Measurements from ENCODE around the gene PCDHA5.
"Not testable (repeated sequence)": the region's sequence is repeated elsewhere in the genome, so short reads cannot be mapped to it uniquely, and the experiment has no call there.

Gene PCDHA5

DNA sequence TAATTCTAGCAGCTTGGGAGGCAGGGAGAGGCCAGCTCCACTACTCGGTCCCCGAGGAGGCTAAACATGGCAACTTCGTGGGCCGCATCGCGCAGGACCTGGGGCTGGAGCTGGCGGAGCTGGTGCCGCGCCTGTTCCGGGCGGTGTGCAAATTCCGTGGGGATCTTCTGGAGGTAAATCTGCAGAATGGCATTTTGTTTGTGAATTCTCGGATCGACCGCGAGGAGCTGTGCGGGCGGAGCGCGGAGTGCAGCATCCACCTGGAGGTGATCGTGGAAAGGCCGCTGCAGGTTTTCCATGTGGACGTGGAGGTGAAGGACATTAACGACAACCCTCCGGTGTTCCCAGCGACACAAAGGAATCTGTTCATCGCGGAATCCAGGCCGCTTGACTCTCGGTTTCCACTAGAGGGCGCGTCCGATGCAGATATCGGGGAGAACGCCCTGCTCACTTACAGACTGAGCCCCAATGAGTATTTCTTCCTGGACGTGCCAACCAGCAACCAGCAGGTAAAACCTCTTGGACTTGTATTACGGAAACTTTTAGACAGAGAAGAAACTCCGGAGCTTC, 13.1 kb downstream of the PCDHA5 start:
- not testable (repeated sequence) for H4K8ac ChIP-seq (ENCODE audit: low read depth, low read length); H2AFZ ChIP-seq (ENCODE audit: insufficient read depth, low read length, poor library complexity); H2AK5ac ChIP-seq (ENCODE audit: low read length); H4K91ac ChIP-seq (ENCODE audit: low read depth, low read length); H3K36me3 ChIP-seq (ENCODE audit: control insufficient read depth in 1 of 2, insufficient read depth in 2 of 2, low read length in 2 of 2); H3K27ac ChIP-seq (ENCODE audit: low read depth, low read length); H2BK5ac ChIP-seq (ENCODE audit: low read depth, low read length, poor library complexity); H2BK12ac ChIP-seq (ENCODE audit: low read length); H3K4me2 ChIP-seq (ENCODE audit: low read length); H3K27me3 ChIP-seq (ENCODE audit: insufficient read depth, low read length); H4K12ac ChIP-seq (ENCODE audit: low read depth, low read length); H2BK120ac ChIP-seq (ENCODE audit: insufficient read depth, low read length, poor library complexity); H3K79me1 ChIP-seq (ENCODE audit: low read length); H3K18ac ChIP-seq (ENCODE audit: low read length); H3K4ac ChIP-seq (ENCODE audit: low read depth, low read length); H3K79me2 ChIP-seq (ENCODE audit: control insufficient read depth, insufficient read depth, low read length, poor library complexity); H3K23ac ChIP-seq (ENCODE audit: low read length); H3K4me3 ChIP-seq (ENCODE audit: low read depth, low read length); H3K4me1 ChIP-seq (ENCODE audit: control insufficient read depth in 1 of 2, insufficient read depth in 2 of 2, low read length in 2 of 2); DNase-seq; H3K14ac ChIP-seq (ENCODE audit: low read length)
- WGBS (ENCODE audit: extremely low coverage, insufficient coverage, insufficient read length), result no CpG with 5 or more reads among the region's 38 CpGs
- peaks cover 16% of the 10 kb centered on the region for H3K9me3 ChIP-seq (ENCODE audit: insufficient read depth, low read depth, low read length)
- H3K9ac ChIP-seq (ENCODE audit: low read length), result peak overlapping the region; percentile 53

DNA sequence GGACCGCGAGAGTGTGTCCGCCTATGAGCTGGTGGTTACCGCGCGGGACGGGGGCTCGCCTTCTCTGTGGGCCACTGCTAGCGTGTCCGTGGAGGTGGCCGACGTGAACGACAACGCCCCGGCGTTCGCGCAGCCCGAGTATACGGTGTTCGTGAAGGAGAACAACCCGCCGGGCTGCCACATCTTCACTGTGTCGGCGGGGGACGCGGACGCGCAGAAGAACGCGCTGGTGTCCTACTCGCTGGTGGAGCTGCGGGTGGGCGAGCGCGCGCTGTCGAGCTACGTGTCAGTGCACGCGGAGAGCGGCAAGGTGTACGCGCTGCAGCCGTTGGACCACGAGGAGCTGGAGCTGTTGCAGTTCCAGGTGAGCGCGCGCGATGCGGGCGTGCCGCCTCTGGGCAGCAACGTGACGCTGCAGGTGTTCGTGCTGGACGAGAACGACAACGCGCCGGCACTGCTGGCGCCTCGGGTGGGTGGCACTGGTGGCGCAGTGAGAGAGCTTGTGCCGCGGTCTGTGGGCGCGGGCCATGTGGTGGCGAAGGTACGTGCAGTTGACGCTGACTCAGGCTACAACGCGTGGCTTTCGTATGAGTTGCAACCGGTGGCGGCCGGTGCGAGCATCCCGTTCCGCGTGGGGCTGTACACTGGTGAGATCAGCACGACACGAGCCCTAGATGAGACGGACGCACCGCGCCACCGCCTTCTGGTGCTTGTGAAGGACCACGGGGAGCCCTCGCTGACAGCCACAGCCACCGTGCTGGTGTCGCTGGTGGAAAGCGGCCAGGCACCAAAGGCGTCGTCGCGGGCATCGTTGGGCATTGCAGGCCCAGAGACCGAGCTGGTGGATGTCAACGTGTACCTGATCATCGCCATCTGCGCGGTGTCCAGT, 14.5 kb downstream of the PCDHA5 start:
- WGBS (ENCODE audit: extremely low coverage, insufficient coverage, insufficient read length), result no CpG with 5 or more reads among the region's 103 CpGs
- Histone ChIP-seq H3K9ac (ENCODE audit: low read length) (no peak overlapping the region), H3K18ac (ENCODE audit: low read length) (no peak overlapping the region), H3K27ac (ENCODE audit: low read depth, low read length) (no peak overlapping the region), H3K79me2 (ENCODE audit: control insufficient read depth, insufficient read depth, low read length, poor library complexity) (no peaks in the 10 kb centered on the region), H2BK120ac (ENCODE audit: insufficient read depth, low read length, poor library complexity) (no peak overlapping the region), H3K36me3 (ENCODE audit: control insufficient read depth in 1 of 2, insufficient read depth in 2 of 2, low read length in 2 of 2) (peaks cover 6% of the 10 kb centered on the region in 2 experiments), H2BK12ac (ENCODE audit: low read length) (no peak overlapping the region), H4K91ac (ENCODE audit: low read depth, low read length) (no peak overlapping the region), H3K23ac (ENCODE audit: low read length) (no peak overlapping the region), H3K4me3 (ENCODE audit: low read depth, low read length) (no peak overlapping the region), H3K4me2 (ENCODE audit: low read length) (no peak overlapping the region), H4K12ac (ENCODE audit: low read depth, low read length) (no peak overlapping the region), H4K8ac (ENCODE audit: low read depth, low read length) (no peak overlapping the region), H2AK5ac (ENCODE audit: low read length) (no peak overlapping the region), H2AFZ (ENCODE audit: insufficient read depth, low read length, poor library complexity) (no peak overlapping the region), H2BK5ac (ENCODE audit: low read depth, low read length, poor library complexity) (no peak overlapping the region), H3K27me3 (ENCODE audit: insufficient read depth, low read length) (no peaks in the 10 kb centered on the region), H3K14ac (ENCODE audit: low read length) (no peak overlapping the region), H3K79me1 (ENCODE audit: low read length) (no peaks in the 10 kb centered on the region), H3K9me3 (ENCODE audit: insufficient read depth, low read depth, low read length) (peaks cover 16% of the 10 kb centered on the region), H3K4ac (ENCODE audit: low read depth, low read length) (no peak overlapping the region), H3K4me1 (ENCODE audit: control insufficient read depth in 1 of 2, insufficient read depth in 2 of 2, low read length in 2 of 2) (no peaks in the 10 kb centered on the region)
- no peak for DNase-seq

DNA sequence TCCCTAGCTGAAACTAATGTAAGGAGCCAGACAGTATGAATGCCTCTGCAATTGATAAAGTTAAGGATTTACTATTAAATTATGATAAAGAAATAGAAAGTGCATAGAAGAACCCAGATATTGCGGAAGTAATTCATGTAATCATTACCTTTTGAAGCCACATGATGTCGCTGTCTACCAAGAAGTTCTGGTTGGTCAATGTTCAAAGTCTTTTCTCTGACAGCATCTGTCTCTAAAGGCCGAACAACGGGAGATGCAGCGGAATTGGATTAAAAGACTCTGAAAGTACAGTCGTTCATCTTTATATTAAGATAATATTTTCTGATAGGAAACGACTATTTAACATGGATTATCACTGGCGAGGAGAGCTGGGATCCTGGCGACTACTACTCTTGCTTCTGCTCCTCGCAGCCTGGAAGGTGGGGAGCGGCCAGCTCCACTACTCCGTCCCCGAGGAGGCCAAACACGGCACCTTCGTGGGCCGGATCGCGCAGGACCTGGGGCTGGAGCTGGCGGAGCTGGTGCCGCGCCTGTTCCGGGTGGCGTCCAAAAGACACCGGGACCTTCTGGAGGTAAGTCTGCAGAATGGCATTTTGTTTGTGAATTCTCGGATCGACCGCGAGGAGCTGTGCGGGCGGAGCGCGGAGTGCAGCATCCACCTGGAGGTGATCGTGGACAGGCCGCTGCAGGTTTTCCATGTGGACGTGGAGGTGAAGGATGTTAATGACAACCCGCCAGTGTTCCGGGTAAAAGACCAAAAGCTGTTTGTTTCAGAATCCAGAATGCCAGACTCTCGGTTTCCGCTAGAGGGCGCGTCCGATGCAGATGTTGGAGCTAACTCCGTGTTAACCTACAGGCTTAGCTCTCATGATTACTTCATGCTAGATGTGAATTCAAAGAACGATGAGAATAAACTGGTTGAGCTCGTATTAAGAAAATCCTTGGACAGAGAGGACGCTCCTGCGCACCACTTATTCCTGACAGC, 19.9 kb downstream of the PCDHA5 start, which contains the start of gene PCDHA8:
PCDHA8 (plus strand) TSS at position 210 of the 985 bp plus-strand sequence; CDS start at position 345, 135 bp downstream.
- Histone ChIP-seq H3K79me1 (ENCODE audit: low read length) (no peaks in the 10 kb centered on the region), H3K18ac (ENCODE audit: low read length) (no peak within 1 kb of the TSS), H2BK5ac (ENCODE audit: low read depth, low read length, poor library complexity) (no peak within 1 kb of the TSS), H3K9ac (ENCODE audit: low read length) (no peak within 1 kb of the TSS), H3K4me3 (ENCODE audit: low read depth, low read length) (no peak within 1 kb of the TSS), H4K12ac (ENCODE audit: low read depth, low read length) (no peak within 1 kb of the TSS), H2AK5ac (ENCODE audit: low read length) (no peak within 1 kb of the TSS), H3K9me3 (ENCODE audit: insufficient read depth, low read depth, low read length) (peaks cover 2% of the 10 kb centered on the region), H3K14ac (ENCODE audit: low read length) (no peak within 1 kb of the TSS), H3K79me2 (ENCODE audit: control insufficient read depth, insufficient read depth, low read length, poor library complexity) (no peaks in the 10 kb centered on the region), H4K91ac (ENCODE audit: low read depth, low read length) (no peak within 1 kb of the TSS), H3K23ac (ENCODE audit: low read length) (no peak within 1 kb of the TSS), H3K4me2 (ENCODE audit: low read length) (peak within 1 kb of the TSS; percentile 7), H3K4ac (ENCODE audit: low read depth, low read length) (no peak within 1 kb of the TSS), H3K36me3 (ENCODE audit: control insufficient read depth in 1 of 2, insufficient read depth in 2 of 2, low read length in 2 of 2) (peaks cover 0 to 2% of the 10 kb centered on the region in 2 experiments), H2AFZ (ENCODE audit: insufficient read depth, low read length, poor library complexity) (no peak within 1 kb of the TSS), H4K8ac (ENCODE audit: low read depth, low read length) (no peak within 1 kb of the TSS), H3K27ac (ENCODE audit: low read depth, low read length) (no peak within 1 kb of the TSS), H2BK120ac (ENCODE audit: insufficient read depth, low read length, poor library complexity) (no peak within 1 kb of the TSS), H3K27me3 (ENCODE audit: insufficient read depth, low read length) (no peaks in the 10 kb centered on the region), H2BK12ac (ENCODE audit: low read length) (no peak within 1 kb of the TSS), H3K4me1 (ENCODE audit: control insufficient read depth in 1 of 2, insufficient read depth in 2 of 2, low read length in 2 of 2) (no peaks in the 10 kb centered on the region)
- no CpG with 5 or more reads among the region's 47 CpGs for WGBS (ENCODE audit: extremely low coverage, insufficient coverage, insufficient read length)
- no peak for DNase-seq

Data from trophoblast cell (in vitro differentiated cells and primary cell).